GM18499 (cell line): ENCODE data around the gene KLHDC1.
"Not testable (repeated sequence)": the region's sequence is repeated elsewhere in the genome, so short reads cannot be mapped to it uniquely, and the experiment has no call there.

Experiments
- ATAC-seq: cut with Tn5 transposase; IDR thresholded peaks from one replicate; pipeline ENCODE4 v1.9.1; 2021; ENCODE audit warnings: moderate number of reproducible peaks; ENCODE audit not compliant: insufficient read depth, unreplicated experiment

The KLHDC1 gene

DNA sequence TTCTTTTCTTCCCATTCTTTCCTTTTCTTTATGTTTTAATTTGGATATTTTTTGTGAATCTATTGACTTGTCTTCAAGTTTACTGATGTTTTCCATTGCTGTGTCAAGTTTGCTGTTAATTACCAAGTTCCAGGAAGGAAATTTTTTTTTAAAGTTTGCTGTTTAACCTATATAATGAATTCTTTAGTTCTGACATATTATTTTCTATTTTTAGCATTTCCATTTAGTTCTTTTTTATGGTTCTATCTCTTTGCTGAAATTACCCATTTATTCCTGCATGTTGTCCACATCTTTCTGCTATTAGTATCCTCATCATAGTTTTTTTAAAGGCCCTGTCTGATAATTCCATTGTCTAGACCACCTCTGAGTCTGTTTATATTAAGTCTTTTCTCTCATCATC lies 27.8 kb downstream of the KLHDC1 start:
- no peak for ATAC-seq

DNA sequence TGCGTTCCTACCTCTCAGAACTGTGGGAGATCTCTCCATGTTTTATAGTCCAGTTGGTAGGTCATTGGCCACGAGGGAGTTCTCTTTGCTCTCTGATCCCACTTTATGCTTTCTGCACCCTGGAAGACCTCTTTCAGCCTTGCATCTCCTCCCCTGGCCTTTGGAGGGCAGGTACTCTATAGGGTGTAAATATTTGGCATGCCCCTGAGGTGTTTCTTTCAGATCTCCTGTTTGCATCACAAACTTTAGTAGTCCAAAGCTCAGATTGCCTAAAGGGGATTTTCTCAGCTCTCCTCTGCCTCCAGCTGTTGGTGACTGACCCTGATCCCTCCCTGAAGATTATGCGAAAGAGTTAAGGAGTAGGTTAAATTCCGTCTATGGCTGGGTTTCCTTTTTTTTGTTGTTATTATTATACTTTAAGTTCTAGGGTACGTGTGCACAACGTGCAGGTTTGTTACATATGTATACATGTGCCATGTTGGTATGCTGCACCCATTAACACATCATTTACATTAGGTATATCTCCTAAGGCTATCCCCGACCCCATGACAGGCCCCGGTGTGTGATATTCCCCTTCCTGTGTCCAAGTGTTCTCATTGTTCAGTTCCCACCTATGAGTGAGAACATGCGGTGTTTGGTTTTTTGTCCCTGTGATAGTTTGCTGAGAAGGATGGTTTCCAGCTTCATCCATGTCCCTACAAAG lies 29.0 kb downstream of the KLHDC1 start:
- ATAC-seq, result not testable (repeated sequence)

DNA sequence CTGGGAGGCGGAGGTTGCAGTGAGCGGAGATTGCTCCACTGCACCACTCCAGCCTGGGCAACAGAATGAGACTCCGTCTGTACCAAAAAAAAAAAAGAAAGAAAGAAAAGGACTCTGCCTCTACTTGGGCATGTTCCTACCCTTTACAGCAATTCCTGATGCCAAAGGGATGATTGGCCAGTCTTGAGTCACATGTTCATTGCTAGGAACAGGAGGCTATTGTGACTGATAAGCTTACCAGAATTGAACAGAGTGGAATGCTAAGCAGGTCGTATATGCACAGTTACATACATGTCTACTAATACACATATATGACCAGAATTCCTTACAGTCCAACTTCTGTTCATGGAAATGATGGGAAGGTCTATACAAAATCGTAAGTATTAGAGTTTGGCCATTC lies 34.3 kb downstream of the KLHDC1 start:
- no peak for ATAC-seq

DNA sequence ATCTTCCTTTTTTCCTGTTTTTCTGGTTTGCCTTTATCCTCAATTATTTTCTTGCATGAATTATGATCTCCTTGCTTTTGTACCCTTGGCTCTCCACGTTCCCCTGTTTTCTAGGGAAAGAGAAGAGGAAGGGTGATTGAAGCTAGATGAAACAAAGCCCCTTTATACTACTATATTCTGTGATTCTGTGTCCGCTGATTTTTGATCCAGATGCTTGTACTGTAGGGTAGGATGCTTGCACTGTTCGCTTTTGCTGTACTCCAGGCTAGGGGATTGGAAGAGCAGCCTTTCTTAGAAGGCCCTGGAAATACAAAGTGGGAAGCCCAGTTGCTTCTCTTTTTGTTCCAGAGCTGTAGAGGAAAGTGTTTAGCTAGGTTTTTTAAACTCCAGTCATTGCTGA lies 40.0 kb downstream of the KLHDC1 start:
- no peak for ATAC-seq

DNA sequence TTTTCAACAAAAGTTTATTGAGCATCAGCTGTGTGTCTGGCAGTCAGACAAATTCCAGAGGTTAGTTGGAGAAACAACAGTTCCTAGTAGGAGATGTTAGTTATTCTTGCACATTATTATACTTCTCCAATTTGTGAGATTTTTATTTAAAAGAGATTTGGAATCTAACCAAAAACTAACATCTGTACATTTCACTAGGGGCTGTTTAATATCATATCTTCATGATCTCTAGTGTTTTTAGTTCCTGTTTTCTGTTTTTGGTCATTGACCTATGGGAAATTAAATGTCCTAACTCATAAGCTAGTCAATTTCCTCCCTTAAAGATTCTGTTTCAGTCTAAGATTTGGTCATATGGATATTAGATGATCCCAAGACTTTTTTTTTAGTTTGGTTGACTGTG lies 40.9 kb downstream of the KLHDC1 start:
- ATAC-seq, result no peak

DNA sequence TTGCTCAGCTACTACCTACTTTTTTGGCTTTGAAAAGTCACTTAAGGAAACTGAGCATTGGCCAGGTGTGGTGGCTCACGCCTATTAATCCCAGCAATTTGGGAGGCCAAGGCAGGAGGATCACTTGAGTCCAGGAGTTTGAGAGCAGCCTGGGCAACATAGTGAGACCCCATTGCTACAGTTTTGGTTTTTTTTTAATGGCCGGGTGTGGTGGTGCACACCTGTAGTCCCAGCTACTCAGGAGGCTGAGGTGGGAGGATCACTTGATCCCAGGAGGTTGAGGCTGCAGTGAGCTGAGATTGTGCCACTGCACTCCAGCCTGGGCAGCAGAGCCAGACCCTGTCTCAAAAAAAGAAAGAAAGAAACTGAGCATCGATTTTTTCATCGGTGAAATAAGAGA lies 42.7 kb downstream of the KLHDC1 start:
- not testable (repeated sequence) for ATAC-seq

DNA sequence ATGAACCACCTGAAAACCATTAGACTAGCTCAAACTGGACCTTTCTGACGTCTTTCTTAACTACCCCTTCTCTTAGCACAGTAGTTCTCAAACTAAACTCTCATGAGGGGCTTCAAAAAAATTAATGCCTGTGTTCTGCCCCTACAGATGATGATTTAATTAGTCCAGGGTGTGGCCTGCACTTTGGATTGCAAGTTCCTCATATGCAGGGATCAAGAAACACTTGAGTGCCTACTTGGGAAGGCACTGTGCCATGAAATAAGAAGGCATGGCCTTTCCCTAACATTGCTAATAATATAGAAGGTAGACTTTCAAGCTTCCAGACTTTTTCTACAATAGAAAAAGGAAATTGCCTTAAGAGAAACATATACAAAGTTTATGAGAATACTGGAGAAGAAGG lies 52.3 kb downstream of the KLHDC1 start:
- ATAC-seq, result no peak

DNA sequence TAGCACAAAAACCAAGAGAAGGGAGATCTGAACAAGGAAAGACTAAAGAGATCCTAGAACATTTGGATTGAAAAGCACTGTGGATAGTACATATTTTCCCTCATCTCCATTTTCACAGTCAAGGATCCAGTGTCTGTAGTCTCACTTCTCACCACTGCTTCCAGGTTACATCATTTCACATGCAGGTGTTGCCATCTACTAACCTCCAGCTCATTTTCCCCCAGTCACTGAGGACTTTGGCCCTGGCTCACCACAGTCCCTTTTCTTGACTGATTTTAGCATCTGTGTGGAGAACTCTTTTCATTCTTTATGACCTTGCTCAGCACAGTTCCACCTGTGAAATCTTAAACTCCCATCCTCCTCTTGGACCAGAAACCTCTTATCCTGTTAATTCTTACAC lies 53.6 kb downstream of the KLHDC1 start:
- ATAC-seq, result not testable (repeated sequence)

DNA sequence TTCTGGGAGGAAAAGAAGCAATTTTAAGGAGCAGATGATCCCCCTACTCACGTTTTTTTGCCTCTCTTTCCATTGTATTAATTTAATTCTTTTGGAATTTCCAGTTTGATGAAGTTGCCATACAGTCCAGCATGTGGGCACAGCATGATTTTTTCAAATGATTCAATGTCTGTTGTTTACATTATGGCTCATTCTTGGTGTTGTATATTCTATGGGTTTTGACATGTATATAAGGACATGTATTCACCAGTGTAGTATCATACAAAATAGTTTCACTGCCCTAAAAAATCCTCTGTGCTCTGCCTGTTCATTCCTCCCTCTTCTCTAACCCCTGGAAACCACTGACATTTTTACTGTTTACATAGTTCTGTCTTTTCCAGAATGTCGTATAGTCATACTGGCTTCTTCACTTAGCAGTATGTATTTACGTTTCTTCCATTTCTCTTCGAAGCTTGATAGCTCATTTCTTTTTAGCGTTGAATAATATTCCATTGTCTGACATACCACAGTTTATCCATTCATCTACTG lies 61.7 kb downstream of the KLHDC1 start:
- no peak for ATAC-seq

DNA sequence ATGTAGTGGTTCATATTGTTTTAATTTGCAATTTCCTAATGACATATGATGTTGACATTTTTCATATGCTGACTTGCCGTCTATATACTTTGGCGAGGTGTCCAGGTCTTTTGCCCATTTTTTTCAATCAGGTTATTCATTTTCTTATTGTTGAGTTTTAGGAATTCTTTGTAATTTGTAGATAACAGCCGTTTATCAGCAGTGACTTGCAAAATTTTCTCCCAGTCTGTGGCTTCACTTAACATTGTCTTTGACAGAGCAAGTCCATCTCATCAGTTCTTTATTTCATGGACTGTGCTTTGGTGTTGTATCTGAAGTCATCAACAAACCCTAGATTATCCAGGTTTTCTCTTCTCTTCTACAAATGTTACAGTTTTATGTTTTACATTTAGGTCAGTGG lies 62.5 kb downstream of the KLHDC1 start:
- no peak for ATAC-seq

DNA sequence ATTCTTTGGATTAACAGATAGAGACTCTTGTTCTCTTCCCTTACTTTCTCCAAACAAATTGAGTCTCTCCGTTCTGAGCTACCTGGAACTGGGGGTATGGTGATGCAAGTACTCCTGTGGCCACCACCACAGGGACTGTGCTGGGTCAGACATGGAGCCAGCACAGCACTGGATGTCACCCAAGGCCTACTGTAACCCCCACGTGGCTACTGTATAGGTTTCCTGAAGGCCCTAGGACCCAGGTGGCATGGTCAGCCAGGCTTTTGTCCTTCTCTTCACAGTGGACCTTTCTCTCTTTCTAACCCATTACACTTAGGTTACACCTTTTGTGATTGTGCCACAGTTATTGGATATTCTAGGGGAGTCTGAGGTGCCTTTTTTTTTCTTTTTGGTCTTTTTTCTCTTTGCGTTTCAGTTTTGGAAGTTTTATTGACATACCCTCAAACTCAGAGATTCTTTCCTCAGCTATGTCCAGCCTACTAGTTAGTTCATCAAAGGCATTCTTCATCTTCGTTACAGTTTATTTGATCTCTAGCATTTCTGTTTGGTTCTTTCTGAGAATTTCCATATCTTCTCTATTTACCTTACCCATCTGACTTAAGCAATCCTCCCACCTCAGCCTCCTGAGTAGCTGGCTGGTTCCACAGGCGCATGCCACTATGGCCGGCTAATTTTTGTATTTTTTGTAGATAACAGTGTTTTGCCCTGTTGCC lies 69.1 kb downstream of the KLHDC1 start:
- no peak for ATAC-seq

DNA sequence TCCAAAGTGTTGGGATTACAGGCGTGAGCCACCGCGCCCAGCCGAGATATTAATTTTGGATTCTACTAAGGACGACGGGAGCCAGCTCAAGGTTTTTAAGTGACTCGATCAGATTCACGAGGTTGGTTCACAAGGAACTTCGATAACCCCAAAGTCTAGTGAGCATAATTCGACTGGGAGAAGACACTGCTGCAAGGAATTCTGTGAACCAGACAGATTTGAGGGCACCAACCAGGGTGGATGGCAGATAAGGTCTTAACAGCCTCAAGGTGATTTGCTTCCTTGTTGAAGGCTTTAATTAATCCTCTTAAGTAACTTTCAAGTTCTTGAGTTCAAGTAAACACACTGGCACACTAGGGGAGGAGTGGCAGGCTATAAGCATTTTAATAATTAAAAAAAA lies 73.9 kb downstream of the KLHDC1 start:
- no peak for ATAC-seq

DNA sequence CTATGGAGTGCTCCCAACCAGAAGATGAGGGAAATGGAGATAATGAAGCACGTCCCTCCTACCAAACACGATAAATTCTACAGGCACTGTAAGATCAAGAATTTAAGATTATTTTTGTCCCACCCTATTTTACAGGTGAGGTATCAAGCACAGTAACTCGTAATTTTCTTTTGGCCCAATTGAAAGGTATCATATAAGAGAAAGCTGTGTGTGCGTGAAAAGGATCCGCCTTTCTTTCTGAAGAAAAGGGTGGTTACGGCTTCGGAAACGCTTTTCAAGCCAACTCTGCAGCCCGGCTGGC lies 74.3 kb downstream of the KLHDC1 start:
- ATAC-seq, result no peak

DNA sequence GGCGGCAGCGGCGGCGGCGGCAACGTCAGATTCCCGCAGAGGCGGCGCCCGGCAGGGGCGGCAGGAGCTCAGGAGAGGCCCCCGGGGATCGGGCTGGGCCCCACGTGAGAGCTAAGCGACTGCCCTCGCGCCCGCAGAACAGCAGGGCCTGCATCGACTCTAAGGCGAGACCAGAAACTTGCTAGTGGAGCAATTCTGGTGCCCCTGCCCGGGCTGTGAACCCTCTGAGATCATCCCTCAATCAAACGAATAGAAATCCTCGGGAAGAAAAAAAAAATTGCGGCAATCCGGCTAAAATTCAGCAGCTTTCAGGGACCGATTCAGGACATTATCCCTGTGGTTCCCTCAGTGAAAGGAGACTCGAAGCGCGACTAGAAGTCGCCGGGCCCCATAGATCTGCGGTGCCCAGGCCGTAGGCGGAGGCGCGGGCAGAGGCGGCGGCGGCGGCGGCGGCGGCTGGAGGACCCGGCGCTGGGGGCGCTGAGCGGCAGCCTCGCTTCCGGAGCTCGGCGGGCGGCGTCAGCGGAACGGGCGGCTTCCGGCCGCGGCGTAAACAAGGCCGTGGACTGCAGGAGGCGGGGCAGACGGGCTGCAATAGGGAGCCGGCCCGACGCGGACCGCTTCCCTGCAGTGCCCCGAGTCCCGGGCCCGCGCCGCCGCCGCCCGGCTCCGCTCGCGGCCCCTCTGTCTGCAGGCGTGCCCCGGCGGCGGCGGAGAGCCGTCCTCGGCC lies 74.8 kb downstream of the KLHDC1 start, which contains the start of gene KLHDC2:
TSS of gene KLHDC2 (plus strand) at position 583 of the 730 bp plus-strand sequence. CDS start 316 bp downstream, outside the sequence.
- ATAC-seq, result peak; percentile 59

DNA sequence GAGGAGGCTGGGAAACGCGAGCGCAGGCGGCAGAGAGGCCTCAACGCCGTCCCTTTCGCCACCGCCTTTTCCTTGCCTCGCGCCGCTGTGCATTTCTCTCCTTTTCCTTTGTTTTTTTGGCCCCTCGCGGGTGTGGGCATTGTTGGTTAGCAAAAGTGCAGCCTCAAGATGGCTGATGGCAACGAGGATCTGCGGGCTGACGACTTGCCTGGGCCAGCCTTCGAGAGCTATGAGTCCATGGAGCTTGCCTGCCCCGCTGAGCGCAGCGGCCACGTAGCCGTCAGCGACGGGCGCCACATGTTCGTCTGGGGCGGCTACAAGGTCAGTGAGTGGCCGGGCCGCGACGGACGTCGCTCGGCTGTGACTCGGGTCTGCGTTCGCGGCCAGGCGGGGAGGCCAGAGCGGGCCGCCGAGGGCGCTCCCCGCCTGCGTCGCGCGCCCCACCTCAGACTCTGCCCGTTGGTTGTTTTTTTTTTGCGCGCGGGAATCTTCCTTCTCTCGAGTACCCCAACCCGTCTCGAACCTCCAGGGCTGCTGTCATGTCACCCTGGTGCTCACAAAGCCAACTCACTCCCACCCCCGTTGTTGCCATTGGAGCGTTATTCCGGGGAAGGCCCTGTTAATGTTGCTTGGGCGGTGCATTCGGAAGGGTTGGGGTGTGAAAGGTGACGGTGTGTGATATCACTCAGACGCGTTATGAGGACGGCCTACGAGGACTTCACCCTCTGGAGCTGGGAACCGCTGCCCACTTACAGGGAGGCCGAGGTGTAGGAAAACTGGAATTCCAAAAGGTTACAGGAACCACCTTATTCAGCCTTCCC lies 75.6 kb downstream of the KLHDC1 start:
- peak; percentile 22 for ATAC-seq

DNA sequence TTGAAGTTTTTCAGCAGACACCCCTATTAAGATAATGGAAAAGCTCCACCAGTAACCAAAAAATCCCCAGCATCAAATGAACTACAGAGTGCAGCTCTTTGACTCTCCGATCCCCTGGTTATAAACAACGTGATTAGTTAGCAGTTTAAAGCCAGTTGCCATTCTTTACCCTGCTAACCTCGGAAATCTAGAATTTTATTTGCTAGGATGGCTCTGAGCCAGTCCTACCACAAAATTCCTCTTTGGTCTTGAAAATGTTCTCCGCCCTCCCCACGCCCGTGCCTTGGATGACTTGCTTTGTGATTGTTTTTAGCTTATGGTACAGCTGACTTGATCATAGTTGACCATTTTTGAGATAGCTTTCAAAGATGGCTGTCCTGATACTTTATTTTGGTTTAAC lies 76.3 kb downstream of the KLHDC1 start:
- no peak for ATAC-seq

DNA sequence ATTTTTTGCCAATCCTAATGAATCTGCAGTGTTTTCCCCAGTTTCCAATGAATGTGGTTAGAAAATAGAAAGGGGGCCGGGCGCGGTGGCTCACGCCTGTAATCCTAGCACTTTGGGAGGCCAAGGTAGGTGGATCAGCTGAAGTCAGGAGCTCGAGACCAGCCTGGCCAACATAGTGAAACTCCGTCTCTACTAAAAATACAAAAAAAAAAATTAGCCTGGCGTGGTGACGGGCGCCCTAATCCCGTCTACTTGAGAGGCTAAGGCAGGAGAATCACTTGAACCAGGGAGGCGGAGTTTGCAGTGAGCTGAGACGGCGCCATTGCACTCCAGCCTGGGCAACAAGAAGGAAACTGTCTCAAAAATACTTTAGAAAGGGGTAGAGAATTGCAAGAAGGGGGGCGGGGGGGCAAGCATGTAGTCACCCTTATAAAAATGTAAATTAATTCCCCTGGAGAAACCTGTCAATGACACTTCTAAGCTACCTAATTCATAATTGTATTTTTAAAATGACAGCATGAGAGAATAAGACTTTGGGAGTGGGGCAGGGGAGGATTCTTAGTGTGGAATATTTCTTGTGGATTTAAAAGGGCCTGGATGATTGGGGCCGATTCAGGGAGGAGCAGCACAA lies 76.8 kb downstream of the KLHDC1 start:
- no peak for ATAC-seq

DNA sequence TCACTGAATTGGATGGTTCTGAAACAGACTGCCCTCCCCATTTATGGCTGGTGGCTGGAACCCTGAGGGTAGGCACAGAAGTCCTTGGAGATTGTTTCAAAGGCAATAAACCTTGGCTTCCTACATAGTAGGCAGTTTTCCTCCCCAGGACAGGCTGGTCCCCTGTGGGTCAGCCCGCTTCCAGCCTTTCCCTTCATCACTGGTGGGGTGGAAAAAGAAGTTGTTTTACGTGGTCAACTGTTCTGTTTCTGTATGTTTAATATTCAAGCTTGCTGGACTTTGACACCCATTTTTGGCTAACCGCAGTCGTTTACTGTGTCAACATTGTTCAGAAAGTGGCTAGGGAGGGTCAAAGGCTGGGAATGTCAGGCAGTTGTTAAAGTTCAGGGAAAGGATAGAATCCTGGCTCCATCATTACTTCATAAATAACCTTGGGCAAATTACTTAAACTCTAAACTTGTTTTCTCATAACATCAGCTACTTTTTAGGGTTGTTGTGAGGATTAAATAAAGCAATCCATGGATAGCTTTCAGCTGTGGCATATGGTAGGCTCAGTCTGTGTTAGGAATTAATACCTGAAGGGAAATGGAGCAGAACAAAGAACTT lies 77.4 kb downstream of the KLHDC1 start:
- no peak for ATAC-seq

DNA sequence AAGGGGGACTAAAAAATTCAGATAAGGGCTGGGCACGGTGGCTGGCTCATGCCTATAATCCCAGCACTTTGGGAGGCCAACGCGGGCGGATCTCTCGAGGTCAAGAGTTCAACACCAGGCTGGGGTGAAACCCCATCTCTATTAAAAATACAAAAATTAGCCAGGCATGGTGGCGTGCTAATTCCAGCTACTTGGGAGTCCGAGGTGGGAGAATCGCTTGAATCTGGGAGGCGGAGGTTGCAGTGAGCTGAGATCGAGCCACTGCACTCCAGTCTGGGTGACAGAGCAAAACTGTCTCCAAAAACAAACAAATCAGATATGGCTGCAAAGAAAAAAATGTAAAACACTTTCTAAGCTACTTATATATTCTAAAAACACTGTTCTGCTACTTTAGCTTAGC lies 78.8 kb downstream of the KLHDC1 start:
- ATAC-seq, result not testable (repeated sequence)

DNA sequence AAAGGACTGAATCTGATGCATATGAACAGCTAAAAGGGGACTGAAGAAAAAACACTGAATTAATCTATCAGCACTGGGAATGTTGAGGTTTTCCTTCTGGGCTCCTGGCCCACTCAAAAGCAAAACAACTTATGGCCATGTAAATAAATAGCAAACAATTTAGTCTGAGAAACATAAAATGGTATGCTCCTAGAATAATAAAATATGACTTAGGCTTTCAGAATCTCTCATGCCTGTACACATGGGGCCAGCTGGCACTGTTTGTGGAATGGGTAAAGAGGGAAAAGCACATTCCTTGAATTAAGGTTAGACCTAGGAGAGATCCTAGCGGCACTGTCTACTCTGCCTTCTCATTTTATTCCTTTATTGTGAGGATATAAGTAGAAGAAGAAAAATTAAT lies 81.2 kb downstream of the KLHDC1 start:
- no peak for ATAC-seq
